SU-DHL-6 (cell line): ENCODE results near the gene ZBTB17.

Experiments used
- H2AFZ ChIP-seq: fragments of 200-600 bp; sonication (generic); 2 replicates; pipeline ENCODE4 v1.6.1; 2014; ENCODE audit warnings: low read depth, mild to moderate bottlenecking, moderate library complexity, mixed read lengths, antibody characterized with exemption, low read length; ENCODE audit not compliant: severe bottlenecking
- H3F3A ChIP-seq: fragments of 200-600 bp; shearing (Covaris generic); 2 replicates; pipeline ENCODE4 v1.6.0; 2016; ENCODE audit warnings: antibody characterized with exemption, mild to moderate bottlenecking; ENCODE audit not compliant: insufficient read depth
- H3K27ac ChIP-seq: fragments of 200-600 bp; sonication (generic); 2 replicates; pipeline ENCODE4 v1.5.1; 2016; ENCODE audit warnings: low read depth, mild to moderate bottlenecking, low read length, moderate library complexity, mixed read lengths
- H3K27me3 ChIP-seq: fragments of 200-600 bp; sonication (generic), shearing (Covaris generic); 2 replicates; pipeline ENCODE4 v1.6.0; 2014; ENCODE audit warnings: mild to moderate bottlenecking, low read length
- H3K36me3 ChIP-seq: fragments of 200-600 bp; sonication (generic); 2 replicates; pipeline ENCODE4 v1.6.1; 2014; ENCODE audit warnings: mild to moderate bottlenecking, low read length, mixed read lengths
- H3K4me2 ChIP-seq: fragments of 300-600, 200-600 bp; shearing (Covaris generic), sonication (generic); 2 replicates; pipeline ENCODE4 v1.6.0; 2014; ENCODE audit warnings: low read length, low read depth, mild to moderate bottlenecking; ENCODE audit not compliant: poor library complexity, severe bottlenecking
- H3K4me3 ChIP-seq: fragments of 200-600 bp; sonication (generic); 2 replicates; pipeline ENCODE4 v1.5.1; 2014; ENCODE audit warnings: antibody characterized with exemption, low read length, mild to moderate bottlenecking, mixed read lengths; ENCODE audit not compliant: insufficient read depth, poor library complexity, severe bottlenecking
- H3K79me2 ChIP-seq: fragments of 200-600 bp; sonication (generic); 2 replicates; pipeline ENCODE4 v1.6.1; 2014; ENCODE audit warnings: mild to moderate bottlenecking, low read length, moderate library complexity; ENCODE audit not compliant: insufficient read depth
- H3K9ac ChIP-seq: fragments of 200-600 bp; sonication (generic); 2 replicates; pipeline ENCODE4 v1.7.0; 2014; ENCODE audit warnings: mild to moderate bottlenecking, low read length
- H3K9me2 ChIP-seq: fragments of 200-600 bp; sonication (generic); replicated peaks from 2 replicates; pipeline ENCODE4 v1.6.1; 2014; ENCODE audit warnings: low read length; ENCODE audit not compliant: insufficient read depth
- H3K9me3 ChIP-seq: fragments of 200-600 bp; sonication (generic); 2 replicates; pipeline ENCODE4 v1.6.1; 2014; ENCODE audit warnings: low read length, mixed read lengths; ENCODE audit not compliant: insufficient read depth
- H4K20me1 ChIP-seq: fragments of 200-600 bp; sonication (generic); 2 replicates; pipeline ENCODE4 v1.6.1; 2014; ENCODE audit warnings: low read depth, mild to moderate bottlenecking, antibody characterized with exemption, low read length, moderate library complexity, mixed read lengths
- EZH2phosphoT487 ChIP-seq: fragments of 200-600 bp; sonication (generic), shearing (Covaris generic); conservative IDR thresholded peaks from 2 replicates; pipeline ENCODE4 v1.6.1; 2018; ENCODE audit warnings: mild to moderate bottlenecking, antibody characterized with exemption, low read length, moderate library complexity, mixed read lengths
- TF ChIP-seq, protein P1 (sequence below): fragments of 200-600 bp; sonication (generic); IDR thresholded peaks from one replicate; pipeline ENCODE4 v1.5.1; 2017; ENCODE audit warnings: antibody characterized with exemption, mild to moderate bottlenecking, low read length, moderate library complexity; ENCODE audit not compliant: insufficient read depth, poor library complexity, severe bottlenecking

The ZBTB17 gene

DNA sequence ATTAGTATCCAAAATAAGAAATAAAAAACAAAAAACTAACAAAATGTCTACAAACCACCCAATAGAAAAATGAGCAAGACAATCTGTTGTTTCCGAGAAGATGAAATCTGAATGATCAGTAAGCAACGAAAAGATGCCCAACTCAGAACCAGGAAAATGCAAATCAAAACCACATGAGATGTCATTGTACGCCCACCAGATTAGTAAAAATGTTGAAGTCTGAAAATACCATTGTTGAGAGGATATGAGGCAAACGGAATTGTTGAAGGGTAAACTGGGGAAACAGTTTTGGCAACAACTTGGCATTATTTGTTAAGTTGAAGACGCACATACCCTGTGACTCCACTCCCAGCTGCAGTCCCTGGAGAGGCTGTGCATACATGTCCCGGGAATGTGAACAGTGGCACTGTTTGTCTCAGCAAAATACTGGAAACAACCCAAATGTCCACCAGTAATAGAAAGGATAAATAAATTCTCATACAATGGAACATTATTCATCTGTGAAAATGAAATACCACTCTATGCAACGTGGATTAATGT lies 10.6 kb downstream of the ZBTB17 start:
- Histone ChIP-seq H3F3A (peaks cover 16% of the 10 kb centered on the region), H2AFZ (no peak overlapping the region), H3K4me3 (peak overlapping the region; percentile 10), H3K27me3 (no peaks in the 10 kb centered on the region), H3K9ac (peak overlapping the region; percentile 36; the same call in 1 of the 2 replicates), H3K27ac (peak overlapping the region; percentile 61), H4K20me1 (no peaks in the 10 kb centered on the region), H3K79me2 (peaks cover 93% of the 10 kb centered on the region), H3K4me2 (peak overlapping the region; percentile 52), H3K9me2 (no peaks in the 10 kb centered on the region), H3K36me3 (peaks cover 8% of the 10 kb centered on the region), H3K9me3 (no peaks in the 10 kb centered on the region)
- no peak for TF ChIP-seq EZH2phosphoT487
- TF ChIP-seq, protein P1, sequence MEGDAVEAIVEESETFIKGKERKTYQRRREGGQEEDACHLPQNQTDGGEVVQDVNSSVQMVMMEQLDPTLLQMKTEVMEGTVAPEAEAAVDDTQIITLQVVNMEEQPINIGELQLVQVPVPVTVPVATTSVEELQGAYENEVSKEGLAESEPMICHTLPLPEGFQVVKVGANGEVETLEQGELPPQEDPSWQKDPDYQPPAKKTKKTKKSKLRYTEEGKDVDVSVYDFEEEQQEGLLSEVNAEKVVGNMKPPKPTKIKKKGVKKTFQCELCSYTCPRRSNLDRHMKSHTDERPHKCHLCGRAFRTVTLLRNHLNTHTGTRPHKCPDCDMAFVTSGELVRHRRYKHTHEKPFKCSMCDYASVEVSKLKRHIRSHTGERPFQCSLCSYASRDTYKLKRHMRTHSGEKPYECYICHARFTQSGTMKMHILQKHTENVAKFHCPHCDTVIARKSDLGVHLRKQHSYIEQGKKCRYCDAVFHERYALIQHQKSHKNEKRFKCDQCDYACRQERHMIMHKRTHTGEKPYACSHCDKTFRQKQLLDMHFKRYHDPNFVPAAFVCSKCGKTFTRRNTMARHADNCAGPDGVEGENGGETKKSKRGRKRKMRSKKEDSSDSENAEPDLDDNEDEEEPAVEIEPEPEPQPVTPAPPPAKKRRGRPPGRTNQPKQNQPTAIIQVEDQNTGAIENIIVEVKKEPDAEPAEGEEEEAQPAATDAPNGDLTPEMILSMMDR: no peak

- TF ChIP-seq EZH2phosphoT487: no peak
- TF ChIP-seq, protein P1: no peak
- Histone ChIP-seq H4K20me1 (no peaks in the 10 kb centered on the region; the same call in 1 of the 2 replicates), H3K4me3 (no peak overlapping the region), H3K4me2 (peak overlapping the region; percentile 8), H3K27ac (peak overlapping the region; percentile 13; the same call in 1 of the 2 replicates), H3K79me2 (peaks cover 91% of the 10 kb centered on the region), H3F3A (peaks cover 16% of the 10 kb centered on the region), H3K9ac (no peak overlapping the region), H3K9me3 (no peaks in the 10 kb centered on the region), H3K9me2 (no peaks in the 10 kb centered on the region), H3K36me3 (no peaks in the 10 kb centered on the region), H3K27me3 (no peaks in the 10 kb centered on the region), H2AFZ (no peak overlapping the region)
These were observed 11.8 kb downstream of the ZBTB17 start for GRCh38 chr1:15963968-15964648.

GRCh38 chr1:15963363-15963967 lies 12.4 kb downstream of the ZBTB17 start:
- TF ChIP-seq EZH2phosphoT487: no peak
- TF ChIP-seq, protein P1: no peak
- Histone ChIP-seq H3K27ac (peak overlapping the region; percentile 13; the same call in 1 of the 2 replicates), H3K4me3 (no peak overlapping the region), H4K20me1 (no peaks in the 10 kb centered on the region; the same call in 1 of the 2 replicates), H3K36me3 (no peaks in the 10 kb centered on the region), H3K79me2 (peaks cover 91% of the 10 kb centered on the region), H3K9ac (no peak overlapping the region), H3K4me2 (no peak overlapping the region), H3K9me2 (no peaks in the 10 kb centered on the region), H3K27me3 (no peaks in the 10 kb centered on the region), H2AFZ (no peak overlapping the region), H3F3A (peaks cover 16% of the 10 kb centered on the region), H3K9me3 (no peaks in the 10 kb centered on the region)
